Measurements from ENCODE around the gene NTM.

GRCh38 chr11:131391176-131391575, 20.8 kb downstream of the NTM start:
- no peak for TF ChIP-seq ZNF76 (tag by site-specific recombination; IDR thresholded peaks at IDR 0.05; ENCODE audit: borderline replicate concordance, low read depth)
- TF ChIP-seq ZNF398 (tag by site-specific recombination; IDR thresholded peaks at IDR 0.05), result no peak
- TF ChIP-seq WT1 (tag by site-specific recombination; IDR thresholded peaks at IDR 0.05), result no peak
- no peak for TF ChIP-seq ZNF747 (tag by site-specific recombination; IDR thresholded peaks at IDR 0.05)
- no peak for TF ChIP-seq TCF7L2 (IDR thresholded peaks at IDR 0.05; ENCODE audit: borderline replicate concordance, low read depth, low read length)
- TF ChIP-seq ZNF214 (tag by site-specific recombination; IDR thresholded peaks at IDR 0.05; ENCODE audit: borderline replicate concordance), result no peak
- no peak for TF ChIP-seq CTCF (tag by site-specific recombination; IDR thresholded peaks at IDR 0.05)
- TF ChIP-seq SP2 (tag by site-specific recombination; IDR thresholded peaks at IDR 0.05), result no peak
- TF ChIP-seq ZNF529 (tag by site-specific recombination; IDR thresholded peaks at IDR 0.05; ENCODE audit: insufficient replicate concordance), result no peak
- no peak for TF ChIP-seq ZNF26 (tag by site-specific recombination; IDR thresholded peaks at IDR 0.05)
- no peak for TF ChIP-seq ZEB2 (tag by site-specific recombination; IDR thresholded peaks at IDR 0.05)
- TF ChIP-seq ZNF24 (tag by site-specific recombination; IDR thresholded peaks at IDR 0.05), result no peak

Data from HEK293 (cell line).